T-helper 2 cell (primary cell): Measurements from ENCODE around the gene TEX12.
"Not testable (repeated sequence)": the region's sequence is repeated elsewhere in the genome, so short reads cannot be mapped to it uniquely, and the experiment has no call there.

Experiments
- DNase-seq, 5 experiments: peaks; one replicate each; pipeline versions ENCODE4 v3.0.0 to v3.0.0-alpha.2; 2012 to 2022
- total RNA-seq, 2 donors: gene quantifications; one replicate each; lab custom pipeline; 2026; lab: John Stamatoyannopoulos, UW

TEX12 gene
- 0.07 to 0.31 reads per million in 2 donors for total RNA-seq

DNA sequence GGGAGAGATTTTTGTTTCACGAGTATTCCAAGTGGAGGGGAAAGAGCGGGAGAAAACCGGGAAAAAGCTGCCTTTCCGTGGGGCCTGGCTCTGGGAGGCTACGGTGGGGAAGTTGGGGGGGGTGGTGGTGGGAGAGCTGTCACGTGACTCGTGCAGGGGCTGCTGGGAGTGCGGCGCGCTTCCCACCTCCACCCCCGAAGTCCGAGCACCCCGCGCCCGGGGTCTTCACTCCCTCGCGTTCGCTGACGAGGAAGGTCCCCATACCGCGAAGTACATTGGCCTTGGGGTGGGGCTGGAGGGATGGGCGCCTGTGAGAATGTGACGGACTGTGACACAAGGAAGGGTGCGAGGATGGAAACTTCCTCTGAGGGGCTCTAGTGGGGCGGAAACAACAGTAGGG lies at the start of gene TEX12:
Gene TEX12, plus strand, starts transcription at position 228 of the 400 bp plus-strand sequence. CDS start 1,897 bp downstream, outside the sequence.
- DNase-seq: no peak

- DNase-seq: peak in 1 of 5 experiments; percentile 19
Measured at GRCh38 chr11:112118176-112118575, 49.0 kb upstream of the TEX12 start.

GRCh38 chr11:112121981-112122615 lies 45.1 kb upstream of the TEX12 start:
- no peak for DNase-seq

GRCh38 chr11:112123129-112123528 lies 44.0 kb upstream of the TEX12 start:
- no peak for DNase-seq

DNA sequence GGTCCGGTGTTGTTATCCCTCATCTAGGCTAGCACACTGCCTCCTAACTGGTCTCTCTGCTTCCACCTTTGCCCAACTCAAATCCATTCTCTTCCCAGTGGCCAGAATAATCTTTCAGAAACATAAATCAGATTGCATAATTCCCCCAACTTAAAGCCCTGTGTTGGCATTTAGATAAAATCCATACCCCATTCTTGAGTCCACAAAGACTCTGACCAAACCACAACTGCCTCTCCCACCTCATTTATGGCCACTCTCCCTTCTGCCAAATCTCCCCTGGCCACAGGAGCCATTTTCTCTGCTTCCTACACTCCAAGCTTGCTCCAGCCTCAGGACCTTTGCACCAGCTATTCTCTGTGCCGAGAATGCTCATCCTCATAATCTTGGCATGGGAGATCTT lies 40.1 kb upstream of the TEX12 start:
- no peak for DNase-seq

DNA sequence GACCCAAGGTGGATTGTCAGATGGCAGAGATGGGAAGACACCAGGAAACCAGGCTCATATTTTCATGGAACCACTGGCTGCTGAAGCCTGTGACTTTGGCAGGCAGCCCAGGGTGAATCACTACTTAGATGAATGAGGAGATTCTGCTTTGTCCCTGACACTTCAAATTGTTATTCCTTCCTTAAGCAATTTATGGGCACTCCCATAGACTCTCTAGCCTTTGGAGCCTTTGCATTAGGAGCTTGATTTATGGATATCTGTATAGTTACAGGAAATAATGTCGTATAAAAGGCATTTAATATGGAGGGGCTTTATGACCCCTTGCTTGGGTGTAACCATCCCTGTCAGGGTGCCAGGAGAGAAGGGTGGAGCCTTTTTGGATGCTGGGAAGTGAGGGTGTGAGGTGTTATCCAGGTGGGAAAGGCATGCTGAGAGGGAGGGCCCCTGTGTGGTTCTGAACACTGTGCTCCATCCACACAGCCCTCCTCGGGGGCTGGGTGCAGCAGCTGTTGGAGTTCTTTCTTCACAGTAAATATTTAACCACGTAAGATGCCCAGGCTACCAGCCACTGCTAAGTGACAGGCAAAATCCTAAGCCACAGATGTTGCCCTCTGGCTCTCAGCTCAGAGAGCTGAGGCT lies 38.6 kb upstream of the TEX12 start:
- no peak for DNase-seq

DNA sequence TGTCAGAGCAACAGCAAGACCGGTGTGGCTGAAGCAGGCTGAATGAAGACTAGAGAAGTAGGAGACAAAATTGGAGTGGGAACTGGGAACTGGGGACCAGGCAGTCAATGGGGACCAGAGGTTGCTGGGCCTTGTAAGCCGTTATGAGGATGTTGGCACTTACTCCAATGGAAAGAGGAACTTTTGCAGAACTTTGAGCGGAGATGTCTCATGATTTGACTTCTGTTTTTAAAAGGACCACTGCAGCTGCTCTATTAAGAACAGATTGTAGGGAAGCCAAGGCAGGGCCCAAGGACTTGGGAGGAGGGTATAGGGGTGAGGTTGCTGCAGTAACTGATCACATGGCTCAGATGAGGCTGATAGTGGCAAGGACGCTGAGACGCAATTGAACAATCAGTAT lies 37.5 kb upstream of the TEX12 start:
- no peak for DNase-seq

- DNase-seq: no peak
Measured at GRCh38 chr11:112132737-112133136, 34.4 kb upstream of the TEX12 start.

- DNase-seq: no peak
Measured at GRCh38 chr11:112134473-112134872, 32.7 kb upstream of the TEX12 start.

GRCh38 chr11:112143597-112143996 lies 23.6 kb upstream of the TEX12 start:
- DNase-seq: no peak

- DNase-seq: no peak
Measured at GRCh38 chr11:112150517-112150916, 16.7 kb upstream of the TEX12 start.

- DNase-seq: no peak
Measured at GRCh38 chr11:112156153-112156955, 10.8 kb upstream of the TEX12 start.

- DNase-seq: no peak
Measured at GRCh38 chr11:112156956-112157766, 10.0 kb upstream of the TEX12 start.

- DNase-seq: no peak
Measured at GRCh38 chr11:112159098-112160065, 7.8 kb upstream of the TEX12 start.

DNA sequence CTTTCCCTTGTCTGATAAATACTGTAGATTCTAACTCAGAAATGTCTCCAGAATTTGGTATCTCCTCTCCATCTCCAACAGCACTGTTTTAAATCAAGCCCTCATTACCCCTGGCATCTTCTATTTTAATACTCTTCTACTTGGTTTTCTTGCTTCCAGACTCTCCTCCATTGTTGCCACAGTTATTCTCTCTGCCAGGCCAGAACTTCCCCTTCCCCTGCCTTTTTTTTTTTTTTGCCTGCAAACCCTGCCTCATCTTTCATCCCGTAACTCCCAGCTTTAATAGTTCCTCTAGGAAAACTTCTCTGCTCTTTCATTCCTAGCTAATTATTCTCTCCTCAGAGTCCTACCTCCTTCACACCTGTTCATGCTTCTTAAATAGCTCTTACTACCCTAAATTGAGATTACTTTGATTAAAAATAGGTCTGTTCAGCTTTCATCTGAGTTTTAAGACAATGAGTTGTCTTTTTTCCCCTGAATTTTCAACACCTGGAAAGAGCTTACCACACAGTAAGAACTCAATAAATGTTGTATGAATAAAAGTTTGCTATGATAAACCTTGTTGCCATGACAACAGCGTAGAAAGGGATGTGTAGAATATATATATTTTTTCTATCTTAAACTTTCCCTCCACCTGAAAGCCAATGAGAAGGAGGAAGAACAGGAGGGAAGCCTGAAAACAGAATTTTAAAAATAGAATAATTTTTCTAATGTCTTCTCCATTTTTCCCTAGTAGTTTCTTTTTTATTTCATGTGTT lies 6.9 kb upstream of the TEX12 start:
- DNase-seq: no peak

DNA sequence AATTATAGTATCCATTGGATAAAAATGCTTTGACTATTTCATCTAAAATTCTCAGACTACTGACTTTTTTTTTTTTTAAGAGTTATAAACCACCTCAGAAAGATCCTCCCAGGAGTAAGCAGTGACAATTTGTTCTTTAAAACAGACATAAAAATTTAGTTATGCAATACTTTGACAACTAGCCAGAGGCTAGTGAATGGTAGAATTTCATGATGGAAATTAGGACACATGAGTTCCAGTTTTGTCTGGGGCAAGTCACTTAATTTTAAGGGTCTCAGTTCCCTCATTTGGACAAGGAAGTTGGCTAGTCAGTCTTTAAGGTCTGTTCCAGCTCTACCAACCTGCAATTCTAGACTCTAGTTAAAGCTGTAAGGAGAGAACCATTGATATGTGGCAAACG lies 6.2 kb upstream of the TEX12 start:
- no peak for DNase-seq

DNA sequence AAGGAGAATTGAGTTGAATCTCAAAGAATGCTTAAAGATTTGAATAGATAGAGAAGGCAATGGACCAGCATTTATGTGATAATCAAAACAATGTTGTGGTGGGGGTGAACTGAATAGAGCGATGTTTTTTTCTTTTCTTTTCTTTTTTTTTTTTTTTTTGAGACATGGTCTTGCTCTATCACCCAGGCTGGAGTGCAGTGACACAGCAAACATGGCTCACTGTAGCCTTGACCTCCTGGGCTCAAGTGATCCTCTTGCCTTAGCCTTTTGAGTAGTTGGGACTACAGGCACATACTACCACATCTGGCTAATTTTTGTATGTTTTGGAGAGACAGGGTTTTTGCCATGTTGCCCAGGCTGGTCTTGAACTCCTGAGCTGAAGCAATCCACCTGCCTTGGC lies 5.0 kb upstream of the TEX12 start:
- DNase-seq: not testable (repeated sequence)

DNA sequence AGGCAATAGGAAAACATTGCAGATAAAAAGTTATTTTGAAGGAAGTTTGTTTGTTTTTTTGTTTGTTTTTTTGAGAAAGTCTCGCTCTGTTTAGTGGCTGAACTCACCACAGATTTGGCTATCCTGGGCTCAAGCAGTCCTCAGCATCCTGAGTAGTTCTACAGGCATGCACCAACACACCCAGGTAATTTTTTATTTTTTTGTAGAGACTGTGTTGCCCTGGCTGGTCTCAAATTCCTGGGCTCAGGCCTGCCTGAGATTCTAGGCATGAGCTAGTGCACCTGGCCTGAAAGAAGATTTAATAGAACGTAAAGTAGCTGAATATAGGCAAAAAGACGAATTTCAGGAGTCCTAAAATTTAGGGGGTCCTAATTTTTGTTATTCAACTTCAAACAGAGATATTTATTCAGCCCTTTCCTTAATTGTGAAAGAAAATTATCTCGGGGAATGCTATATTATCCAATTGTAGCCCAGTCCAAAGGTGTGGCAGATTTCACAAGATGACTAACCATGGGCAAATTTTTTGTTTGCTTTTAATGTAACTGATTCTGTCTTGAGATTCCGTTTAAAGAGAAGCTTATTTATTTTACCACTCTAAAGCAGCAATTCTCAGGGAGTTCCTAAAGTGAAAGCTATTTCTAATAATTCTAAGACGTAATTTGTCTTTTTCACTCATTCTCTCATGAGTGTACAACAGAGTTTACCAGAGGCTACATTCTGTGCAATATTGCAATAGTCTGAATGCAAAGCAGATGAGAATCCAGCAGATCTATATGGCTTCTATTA lies 4.2 kb upstream of the TEX12 start:
- no peak for DNase-seq

GRCh38 chr11:112163875-112164685 lies 3.1 kb upstream of the TEX12 start, which contains the start of gene IL18:
TSS of gene IL18 (minus strand) at chr11:112164094. CDS start at chr11:112155053, 9,041 bp downstream.
- no peak for DNase-seq
